Gastrocnemius medialis (tissue), 4 donors: ENCODE measurements around the gene CELF4.

Experiments used
- POLR2A ChIP-seq, 2 donors: fragments of 450-650 bp; IDR thresholded peaks; one replicate each; pipeline ENCODE4 v1.6.1; 2017; ENCODE audit warnings: antibody characterized with exemption in 2 of 2, mild to moderate bottlenecking in 2 of 2, moderate library complexity in 2 of 2
- TF ChIP-seq, protein P1 (sequence below), 5 experiments: fragments of 450-650 bp in 3 of 5; fragments of 200-600 bp in 2 of 5; sonication (generic) in 2 of 5; IDR thresholded peaks in 4 of 5; conservative IDR thresholded peaks in 1 of 5; 1 replicate in 4 of 5; 2 replicates in 1 of 5; pipeline ENCODE4 v1.5.1; 2016 to 2019; ENCODE audit warnings: antibody characterized with exemption in 5 of 5, mild to moderate bottlenecking in 3 of 5, moderate library complexity in 3 of 5

DNA sequence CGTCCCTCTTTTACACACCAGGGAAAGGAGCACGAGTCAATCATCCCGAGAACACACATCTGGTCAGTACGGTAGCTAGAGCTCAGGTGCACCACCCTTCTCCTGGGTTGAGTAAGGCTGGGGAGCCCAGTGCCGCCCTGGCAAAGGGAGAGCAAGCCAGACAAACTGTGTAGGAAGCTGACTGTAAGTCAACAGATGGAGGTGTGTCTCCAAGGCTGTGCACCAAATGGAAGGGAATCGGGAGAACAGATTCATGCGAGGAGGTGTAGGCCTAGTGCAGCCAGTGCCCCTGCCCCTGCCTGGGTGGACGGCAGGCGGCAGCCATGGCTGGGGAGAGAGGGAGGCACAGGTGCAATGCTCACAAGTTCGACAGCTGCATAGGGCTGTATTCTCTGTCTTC, 65.7 kb downstream of the CELF4 start:
- TF ChIP-seq, protein P1, sequence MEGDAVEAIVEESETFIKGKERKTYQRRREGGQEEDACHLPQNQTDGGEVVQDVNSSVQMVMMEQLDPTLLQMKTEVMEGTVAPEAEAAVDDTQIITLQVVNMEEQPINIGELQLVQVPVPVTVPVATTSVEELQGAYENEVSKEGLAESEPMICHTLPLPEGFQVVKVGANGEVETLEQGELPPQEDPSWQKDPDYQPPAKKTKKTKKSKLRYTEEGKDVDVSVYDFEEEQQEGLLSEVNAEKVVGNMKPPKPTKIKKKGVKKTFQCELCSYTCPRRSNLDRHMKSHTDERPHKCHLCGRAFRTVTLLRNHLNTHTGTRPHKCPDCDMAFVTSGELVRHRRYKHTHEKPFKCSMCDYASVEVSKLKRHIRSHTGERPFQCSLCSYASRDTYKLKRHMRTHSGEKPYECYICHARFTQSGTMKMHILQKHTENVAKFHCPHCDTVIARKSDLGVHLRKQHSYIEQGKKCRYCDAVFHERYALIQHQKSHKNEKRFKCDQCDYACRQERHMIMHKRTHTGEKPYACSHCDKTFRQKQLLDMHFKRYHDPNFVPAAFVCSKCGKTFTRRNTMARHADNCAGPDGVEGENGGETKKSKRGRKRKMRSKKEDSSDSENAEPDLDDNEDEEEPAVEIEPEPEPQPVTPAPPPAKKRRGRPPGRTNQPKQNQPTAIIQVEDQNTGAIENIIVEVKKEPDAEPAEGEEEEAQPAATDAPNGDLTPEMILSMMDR (IDR thresholded peaks at IDR 0.05 in 4 of 5, conservative IDR thresholded peaks at IDR 0.05 in 1 of 5) = no peak
- no peak for TF ChIP-seq POLR2A (IDR thresholded peaks at IDR 0.05)
